Measurements from ENCODE around the gene CNOT6. TPM values are rescaled to one million over a fixed set of nuclear protein-coding genes. Genes with fewer than 3 reads are reported as not detected.
"Not testable (repeated sequence)": the region's sequence is repeated elsewhere in the genome, so short reads cannot be mapped to it uniquely, and the experiment has no call there.

The CNOT6 gene
- total RNA-seq, 1 experiment from 2014 or later: 59.1 TPM

GRCh38 chr5:180475969-180476524, 18.1 kb upstream of the CNOT6 start:
- intact Hi-C loops (cut with micrococcal nuclease): loop anchor here (10.0 kb wide), 1 partner anchor 271 kb away; the partner anchor contains the start of gene RASGEF1C
- ATAC-seq; H3K36me3 ChIP-seq (ENCODE audit: control insufficient read depth in 1 of 2, insufficient read depth in 2 of 2, low read length in 2 of 2); RAD21 ChIA-PET (ENCODE audit: low non-redundant PET in 1 of 2, low total read pairs in 2 of 2, uncharacterized antibody in 2 of 2, unreplicated experiment in 2 of 2); H3K4me3 ChIP-seq (replicated peaks in 1 of 2; ENCODE audit: low read depth in 1 of 2, low read length in 2 of 2); DNase-seq (ENCODE audit: low read depth, low spot score); H2AFZ ChIP-seq (ENCODE audit: low read depth, low read length, poor library complexity, severe bottlenecking); H3K9me3 ChIP-seq (ENCODE audit: control insufficient read depth in 1 of 2, insufficient read depth in 1 of 2, low read depth in 1 of 2, low read length in 2 of 2); H3K9ac ChIP-seq (ENCODE audit: low read length); H4K20me1 ChIP-seq (ENCODE audit: insufficient read depth); H3K27me3 ChIP-seq (ENCODE audit: insufficient read depth, low read length); H3K4me2 ChIP-seq (ENCODE audit: low read length); BruUV-seq (replicated peaks); H3K4me1 ChIP-seq (ENCODE audit: control insufficient read depth in 1 of 2, insufficient read depth in 2 of 2, low read length in 2 of 2); H3K79me2 ChIP-seq (ENCODE audit: insufficient read depth, low read length); H3K27ac ChIP-seq (ENCODE audit: low read depth, low read length); POLR2A ChIA-PET; H3K9me2 ChIP-seq (ENCODE audit: insufficient read depth); CTCF ChIA-PET: not testable (repeated sequence)

GRCh38 chr5:180484813-180485212, 9.4 kb upstream of the CNOT6 start:
- ATAC-seq: no peak; the same call in 1 of the 2 replicates
- Histone ChIP-seq H4K20me1 (ENCODE audit: insufficient read depth) (no peaks in the 10 kb centered on the region), H3K27me3 (ENCODE audit: insufficient read depth, low read length) (no peaks in the 10 kb centered on the region), H3K36me3 (ENCODE audit: control insufficient read depth in 1 of 2, insufficient read depth in 2 of 2, low read length in 2 of 2) (no peaks in the 10 kb centered on the region), H3K9ac (ENCODE audit: low read length) (no peak overlapping the region), H3K79me2 (ENCODE audit: insufficient read depth, low read length) (no peaks in the 10 kb centered on the region), H3K27ac (ENCODE audit: low read depth, low read length) (no peak overlapping the region), H3K9me2 (ENCODE audit: insufficient read depth) (no peaks in the 10 kb centered on the region), H3K4me2 (ENCODE audit: low read length) (no peak overlapping the region), H3K9me3 (ENCODE audit: control insufficient read depth in 1 of 2, insufficient read depth in 1 of 2, low read depth in 1 of 2, low read length in 2 of 2) (no peaks in the 10 kb centered on the region), H2AFZ (ENCODE audit: low read depth, low read length, poor library complexity, severe bottlenecking) (no peak overlapping the region), H3K4me3 (replicated peaks in 1 of 2; ENCODE audit: low read depth in 1 of 2, low read length in 2 of 2) (no peak overlapping the region), H3K4me1 (ENCODE audit: control insufficient read depth in 1 of 2, insufficient read depth in 2 of 2, low read length in 2 of 2) (no peaks in the 10 kb centered on the region)
- BruUV-seq (replicated peaks): no TSS peak
- TF ChIP-seq SP1 (IDR thresholded peaks at IDR 0.05; ENCODE audit: low read depth) (no peak), ZFX (IDR thresholded peaks at IDR 0.05) (no peak)
- intact Hi-C loops (cut with micrococcal nuclease): no loop called here
- ChIA-PET POLR2A (no interaction called here), RAD21 (ENCODE audit: low non-redundant PET in 1 of 2, low total read pairs in 2 of 2, uncharacterized antibody in 2 of 2, unreplicated experiment in 2 of 2) (no interaction called here), CTCF (no interaction called here)
- no peak for DNase-seq (ENCODE audit: low read depth, low spot score)

- no peak overlapping the region for H3K4me3 ChIP-seq (replicated peaks in 1 of 2; ENCODE audit: low read depth in 1 of 2, low read length in 2 of 2)
- no peaks in the 10 kb centered on the region for H3K36me3 ChIP-seq (ENCODE audit: control insufficient read depth in 1 of 2, insufficient read depth in 2 of 2, low read length in 2 of 2)
- H3K4me1 ChIP-seq (ENCODE audit: control insufficient read depth in 1 of 2, insufficient read depth in 2 of 2, low read length in 2 of 2): no peaks in the 10 kb centered on the region
- H3K9me3 ChIP-seq (ENCODE audit: control insufficient read depth in 1 of 2, insufficient read depth in 1 of 2, low read depth in 1 of 2, low read length in 2 of 2): no peaks in the 10 kb centered on the region
- H2AFZ ChIP-seq (ENCODE audit: low read depth, low read length, poor library complexity, severe bottlenecking): no peak overlapping the region
- ChIA-PET POLR2A (no interaction called here), RAD21 (ENCODE audit: low non-redundant PET in 1 of 2, low total read pairs in 2 of 2, uncharacterized antibody in 2 of 2, unreplicated experiment in 2 of 2) (no interaction called here), CTCF (no interaction called here)
- no TSS peak for BruUV-seq (replicated peaks)
- H3K4me2 ChIP-seq (ENCODE audit: low read length): no peak overlapping the region
- no peak overlapping the region for H3K27ac ChIP-seq (ENCODE audit: low read depth, low read length)
- H3K9ac ChIP-seq (ENCODE audit: low read length): no peak overlapping the region
- ATAC-seq: no peak
- no peaks in the 10 kb centered on the region for H3K79me2 ChIP-seq (ENCODE audit: insufficient read depth, low read length)
- no peak for DNase-seq (ENCODE audit: low read depth, low spot score)
- H3K27me3 ChIP-seq (ENCODE audit: insufficient read depth, low read length): no peaks in the 10 kb centered on the region
- intact Hi-C loops (cut with micrococcal nuclease): no loop called here
- no peaks in the 10 kb centered on the region for H4K20me1 ChIP-seq (ENCODE audit: insufficient read depth)
- H3K9me2 ChIP-seq (ENCODE audit: insufficient read depth): no peaks in the 10 kb centered on the region
- no peak for TF ChIP-seq EZH2phosphoT487 (IDR thresholded peaks at IDR 0.05; ENCODE audit: borderline replicate concordance)
- TF ChIP-seq SP1 (IDR thresholded peaks at IDR 0.05; ENCODE audit: low read depth): no peak
- no peak for TF ChIP-seq POLR2AphosphoS5 (IDR thresholded peaks at IDR 0.05; ENCODE audit: low read depth, low read length)
Observed at GRCh38 chr5:180486636-180487149, 7.5 kb upstream of the CNOT6 start.

All from HCT116 (cell line).